DMS79 (cell line): ENCODE results near the gene FAM200A.
"Not testable (repeated sequence)": the region's sequence is repeated elsewhere in the genome, so short reads cannot be mapped to it uniquely, and the experiment has no call there.

Source experiments
- DNase-seq: peaks from one replicate; lab custom pipeline; 2025; lab: John Stamatoyannopoulos, UW

The FAM200A gene

GRCh38 chr7:99551767-99552463 lies at the start of gene FAM200A:
TSS of gene FAM200A (minus strand) at chr7:99552114. CDS start at chr7:99548407, 3,707 bp downstream.
- peak; percentile 85 for DNase-seq

DNA sequence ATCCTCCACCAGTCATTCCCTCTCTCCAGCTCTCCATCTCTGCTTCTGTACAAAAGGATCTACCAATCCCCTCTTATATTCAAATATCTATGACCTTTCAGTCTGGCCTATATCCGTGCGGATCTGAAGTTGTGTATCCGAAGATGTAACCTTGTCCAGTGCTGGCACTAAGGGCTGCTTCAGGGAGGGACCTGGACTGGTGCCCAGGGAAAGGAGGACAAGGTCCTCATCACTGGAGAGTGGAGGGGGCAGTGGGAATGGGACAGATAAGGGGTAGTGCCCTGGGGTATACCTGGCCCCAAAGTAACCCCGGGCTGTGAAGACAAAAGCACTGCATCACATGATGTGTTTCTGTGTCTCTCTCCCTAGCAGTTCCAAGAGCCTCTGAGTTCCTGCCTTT lies 47.9 kb upstream of the FAM200A start:
- no peak for DNase-seq

DNA sequence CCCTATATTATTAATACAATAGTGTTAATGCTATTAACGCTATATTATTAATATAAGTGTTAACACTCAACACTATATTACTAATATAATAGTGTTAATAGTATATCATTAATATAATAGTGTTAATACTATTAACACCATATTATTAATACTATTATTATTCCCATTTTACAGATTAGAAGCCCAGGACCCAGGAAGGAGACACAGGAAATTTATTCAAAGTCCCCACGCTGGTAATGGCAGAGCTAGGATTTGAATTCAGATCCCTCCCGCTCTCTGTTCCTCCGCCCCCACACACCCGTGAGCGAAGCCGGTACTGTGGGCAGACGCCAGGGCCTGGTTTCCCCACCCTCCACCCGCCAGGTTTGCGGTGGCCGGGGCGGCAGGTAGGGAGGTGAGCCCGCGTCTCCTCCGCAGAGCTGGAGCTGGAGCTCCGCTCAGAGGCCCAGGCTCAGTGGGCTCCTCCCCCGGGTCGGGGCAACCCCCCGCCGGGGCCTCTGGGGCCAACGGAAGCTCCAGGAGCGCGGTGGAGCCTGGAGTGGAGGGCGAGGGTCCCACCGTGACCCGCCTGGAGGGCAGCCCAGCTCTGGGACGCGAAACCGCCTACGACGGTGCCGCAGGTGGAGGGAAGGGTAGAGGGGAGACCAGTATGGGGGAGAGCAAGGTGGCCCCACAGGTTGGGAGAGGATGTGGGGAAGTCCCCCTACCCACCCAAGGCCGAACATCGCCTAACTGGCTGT lies 46.0 kb upstream of the FAM200A start, which contains the start of gene TMEM225B:
Gene TMEM225B, plus strand, starts transcription at position 506 of the 740 bp plus-strand sequence. CDS start 6,122 bp downstream, outside the sequence.
- DNase-seq = no peak

- DNase-seq = no peak
These were observed 44.6 kb upstream of the FAM200A start for GRCh38 chr7:99596408-99596955.

GRCh38 chr7:99594948-99595745 lies 43.2 kb upstream of the FAM200A start:
- no peak for DNase-seq

DNA sequence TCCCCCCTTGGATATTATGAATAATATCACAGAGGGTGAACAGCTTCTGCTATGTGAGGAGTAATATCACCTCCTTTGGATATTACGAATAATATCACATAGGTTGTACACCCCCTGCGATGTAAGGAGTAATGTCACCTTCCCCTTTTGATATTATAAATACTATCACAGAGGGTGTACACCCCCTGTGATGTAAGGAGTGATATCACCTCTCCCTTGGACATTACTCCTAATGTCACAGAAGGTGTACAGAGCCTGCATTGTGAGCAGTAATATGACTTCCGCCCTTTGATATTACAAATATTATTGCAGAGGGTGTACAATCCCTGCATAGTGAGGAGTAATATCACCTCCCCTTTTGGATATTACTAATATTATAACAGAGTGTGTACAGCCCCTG lies 37.0 kb upstream of the FAM200A start:
- no peak for DNase-seq

GRCh38 chr7:99580778-99581332 lies 28.9 kb upstream of the FAM200A start:
- DNase-seq = not testable (repeated sequence)

GRCh38 chr7:99579956-99580777 lies 28.3 kb upstream of the FAM200A start:
- peak; percentile 41 for DNase-seq

GRCh38 chr7:99579281-99579955 lies 27.5 kb upstream of the FAM200A start:
- no peak for DNase-seq

- no peak for DNase-seq
These were observed 24.3 kb upstream of the FAM200A start for GRCh38 chr7:99576251-99576650.

DNA sequence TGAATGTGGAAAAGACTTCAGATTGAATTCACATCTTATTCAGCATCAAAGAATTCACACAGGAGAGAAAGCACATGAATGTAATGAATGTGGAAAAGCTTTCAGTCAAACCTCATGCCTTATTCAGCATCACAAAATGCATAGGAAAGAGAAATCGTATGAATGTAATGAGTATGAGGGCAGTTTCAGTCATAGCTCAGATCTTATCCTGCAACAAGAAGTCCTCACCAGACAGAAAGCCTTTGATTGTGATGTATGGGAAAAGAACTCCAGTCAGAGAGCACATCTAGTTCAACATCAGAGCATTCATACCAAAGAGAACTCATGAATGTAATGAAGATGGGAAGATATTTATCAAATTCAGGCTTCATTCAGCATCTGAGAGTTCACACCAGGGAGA lies 21.3 kb upstream of the FAM200A start:
- DNase-seq = no peak

DNA sequence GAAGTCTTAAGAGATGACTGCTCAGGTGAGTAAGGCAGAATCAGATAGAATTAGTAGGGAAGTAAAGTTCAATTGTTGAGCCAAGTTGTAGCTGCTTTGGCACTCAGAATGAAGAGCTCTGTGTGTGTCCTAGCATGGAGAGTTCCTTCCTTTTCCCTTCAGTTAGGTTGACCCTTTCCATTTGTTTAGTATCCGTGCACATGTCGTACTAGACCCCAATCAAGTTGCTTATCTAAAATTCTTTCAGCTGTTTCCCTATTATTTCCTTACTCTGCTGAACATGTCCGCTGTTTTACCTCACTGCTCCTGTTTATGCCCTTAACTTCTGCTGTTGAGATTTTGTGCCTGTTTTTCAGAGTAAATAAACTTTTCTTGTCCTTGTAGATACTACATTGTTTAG lies 19.9 kb upstream of the FAM200A start:
- no peak for DNase-seq

GRCh38 chr7:99568770-99569169 lies 16.9 kb upstream of the FAM200A start:
- DNase-seq = not testable (repeated sequence)

GRCh38 chr7:99563650-99564049 lies 11.7 kb upstream of the FAM200A start:
- no peak for DNase-seq

GRCh38 chr7:99562832-99563231 lies 10.9 kb upstream of the FAM200A start:
- no peak for DNase-seq

GRCh38 chr7:99562114-99562784 lies 10.3 kb upstream of the FAM200A start:
- no peak for DNase-seq

GRCh38 chr7:99561737-99562051 lies 9.8 kb upstream of the FAM200A start:
- DNase-seq = no peak

DNA sequence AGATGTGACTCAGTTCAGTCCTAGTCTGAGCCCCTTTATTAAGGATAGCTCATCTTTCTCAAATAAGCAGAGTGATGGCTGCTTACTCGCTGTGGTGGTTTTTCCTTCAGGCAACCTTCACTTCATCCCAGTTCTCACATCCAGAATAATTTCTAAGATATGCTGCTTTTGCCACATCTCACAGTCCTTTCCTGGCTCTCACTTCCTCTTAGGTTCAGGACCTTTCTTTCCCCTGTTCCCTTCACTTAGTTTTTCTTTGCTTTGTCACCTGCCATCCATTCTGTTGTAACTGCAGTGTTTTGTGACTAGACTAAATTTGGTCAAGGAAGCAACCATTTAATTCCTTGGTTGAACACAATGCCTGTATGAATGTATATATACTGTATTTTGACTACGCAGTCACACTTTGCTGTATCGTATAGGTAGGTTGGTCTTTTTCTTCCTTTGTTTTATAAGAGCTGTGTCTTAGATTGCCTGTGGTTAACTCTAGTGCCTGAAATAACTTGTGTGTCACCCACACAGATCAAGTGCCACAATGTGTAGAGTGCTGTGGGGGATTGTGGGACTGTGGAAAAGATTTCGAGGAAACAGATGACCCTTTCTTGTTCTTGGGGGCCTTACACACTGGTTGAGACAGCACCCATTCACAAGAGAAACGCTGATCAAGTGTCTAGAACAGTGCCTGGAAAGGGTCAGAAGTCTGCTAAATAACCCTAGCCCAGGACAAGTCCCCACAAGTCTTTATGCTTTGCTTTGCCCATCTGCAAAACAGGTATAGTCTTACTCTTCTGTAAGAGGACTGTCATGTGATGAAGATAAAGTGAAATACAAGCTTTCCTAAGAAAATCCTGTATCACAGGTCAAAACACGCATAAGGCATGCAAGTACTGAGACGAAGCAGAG lies 9.2 kb upstream of the FAM200A start:
- no peak for DNase-seq
